A673 (cell line): ENCODE results near the gene SRPK3. TPM values are rescaled to one million over a fixed set of nuclear protein-coding genes. Genes with fewer than 3 reads are reported as not detected.

Experiments
- BruUV-seq: library from RNA; stranded (reverse); fragments of 400-500 nt; replicated peaks from 2 replicates; lab custom pipeline; 2021; lab: Mats Ljungman, UMichigan
- CTCF ChIA-PET: fragments of 300-600 bp; sonication (Branson Sonifier 250); formaldehyde crosslinking; loops from one replicate; lab custom pipeline; 2022; ENCODE audit warnings: antibody characterized with exemption; lab: Charles Lee
- POLR2A ChIA-PET: fragments of 300-600 bp; sonication (Branson Sonifier 250); formaldehyde crosslinking; loops from one replicate; lab custom pipeline; 2022; ENCODE audit warnings: antibody characterized with exemption; ENCODE audit not compliant: low non-redundant PET; lab: Charles Lee
- DNase-seq: peaks from one replicate; pipeline ENCODE4 v3.0.0-alpha.2; 2015; ENCODE audit warnings: low spot score
- H3K27ac ChIP-seq: fragments of 200-600 bp; sonication (generic); 2 replicates; pipeline ENCODE4 v1.5.1; 2016; ENCODE audit warnings: mixed run types, low read depth, mild to moderate bottlenecking, mixed read lengths, antibody characterized with exemption, low read length; ENCODE audit not compliant: poor library complexity, severe bottlenecking
- H3K27me3 ChIP-seq: fragments of 200-600 bp; sonication (generic); replicated peaks from 2 replicates; pipeline ENCODE4 v1.6.1; 2017; ENCODE audit warnings: mixed run types, low read depth, mild to moderate bottlenecking, mixed read lengths, antibody characterized with exemption, low read length; ENCODE audit not compliant: insufficient read depth, poor library complexity
- H3K36me3 ChIP-seq: fragments of 200-600 bp; sonication (generic); 2 replicates; pipeline ENCODE4 v1.6.1; 2016; ENCODE audit warnings: mixed run types, mild to moderate bottlenecking, mixed read lengths, antibody characterized with exemption, low read length; ENCODE audit not compliant: insufficient read depth, poor library complexity, severe bottlenecking
- H3K4me1 ChIP-seq: fragments of 200-600 bp; sonication (generic); 2 replicates; pipeline ENCODE4 v1.6.1; 2017; ENCODE audit warnings: mixed run types, mild to moderate bottlenecking, mixed read lengths, antibody characterized with exemption, low read length; ENCODE audit not compliant: insufficient read depth, poor library complexity, severe bottlenecking
- H3K4me3 ChIP-seq: fragments of 200-600 bp; sonication (generic); 2 replicates; pipeline ENCODE4 v1.5.1; 2016; ENCODE audit warnings: low read depth, mixed run types, mild to moderate bottlenecking, mixed read lengths, low read length; ENCODE audit not compliant: poor library complexity, severe bottlenecking
- H3K9me3 ChIP-seq: fragments of 200-600 bp; sonication (generic); 2 replicates; pipeline ENCODE4 v1.6.1; 2016; ENCODE audit warnings: mixed run types, low read depth, mild to moderate bottlenecking, mixed read lengths, antibody characterized with exemption, low read length; ENCODE audit not compliant: poor library complexity, severe bottlenecking
- EZH2 ChIP-seq: fragments of 200-600 bp; sonication (generic); IDR thresholded peaks from 2 replicates; pipeline ENCODE4 v1.6.1; 2017; ENCODE audit warnings: borderline replicate concordance, low read depth, mild to moderate bottlenecking, mixed read lengths, antibody characterized with exemption, low read length; ENCODE audit not compliant: poor library complexity, severe bottlenecking
- intact Hi-C: fragments of 100-400 bp; cut with micrococcal nuclease; formaldehyde crosslinking; loops from one replicate; pipeline ENCODE4 v1.10.0; 2022; ENCODE audit not compliant: unreplicated experiment
- total RNA-seq: library from RNA; stranded (reverse); gene quantifications from 2 replicates; pipeline ENCODE4 v1.2.3, GENCODE V29; 2021
- TF ChIP-seq, protein P1 (sequence below): fragments of 300-800, 200-600 bp; sonication (generic); conservative IDR thresholded peaks from 2 replicates; pipeline ENCODE4 v1.5.1; 2017; ENCODE audit warnings: low read depth, mild to moderate bottlenecking, antibody characterized with exemption, low read length, moderate library complexity, mixed read lengths

The SRPK3 gene
- total RNA-seq, 1 experiment from 2014 or later = not detected

DNA sequence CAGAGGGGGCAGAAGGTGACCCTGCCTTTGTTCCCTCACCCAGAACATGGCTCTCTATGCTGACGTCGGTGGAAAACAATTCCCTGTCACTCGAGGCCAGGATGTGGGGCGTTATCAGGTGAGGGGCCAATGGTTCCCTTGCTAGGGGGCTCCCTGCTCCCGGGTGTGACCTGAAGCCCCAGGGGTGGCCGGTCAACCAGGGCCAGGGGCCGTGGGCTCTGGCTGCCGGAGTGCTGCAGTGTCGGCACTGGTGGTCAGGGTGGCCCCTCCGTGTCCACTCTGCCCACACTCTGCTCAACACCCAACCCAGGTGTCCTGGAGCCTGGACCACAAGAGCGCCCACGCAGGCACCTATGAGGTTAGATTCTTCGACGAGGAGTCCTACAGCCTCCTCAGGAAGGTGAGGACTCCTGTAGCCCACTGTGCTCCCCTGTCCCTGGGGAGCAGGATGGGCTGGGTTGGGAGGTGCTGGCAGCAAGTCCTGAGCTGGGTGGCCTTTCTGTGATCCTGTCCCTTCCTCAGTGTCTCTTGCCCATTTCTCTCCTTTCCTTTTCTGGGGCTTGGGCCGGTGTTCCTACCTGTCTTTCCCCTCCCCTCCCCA, 16.7 kb downstream of the SRPK3 start:
- Histone ChIP-seq H3K27me3 (no peaks in the 10 kb centered on the region), H3K36me3 (peaks cover 12% of the 10 kb centered on the region), H3K27ac (no peak overlapping the region), H3K4me1 (no peaks in the 10 kb centered on the region), H3K9me3 (no peaks in the 10 kb centered on the region), H3K4me3 (no peak overlapping the region)
- POLR2A ChIA-PET = no interaction called here
- no TSS peak for BruUV-seq
- TF ChIP-seq, protein P1, sequence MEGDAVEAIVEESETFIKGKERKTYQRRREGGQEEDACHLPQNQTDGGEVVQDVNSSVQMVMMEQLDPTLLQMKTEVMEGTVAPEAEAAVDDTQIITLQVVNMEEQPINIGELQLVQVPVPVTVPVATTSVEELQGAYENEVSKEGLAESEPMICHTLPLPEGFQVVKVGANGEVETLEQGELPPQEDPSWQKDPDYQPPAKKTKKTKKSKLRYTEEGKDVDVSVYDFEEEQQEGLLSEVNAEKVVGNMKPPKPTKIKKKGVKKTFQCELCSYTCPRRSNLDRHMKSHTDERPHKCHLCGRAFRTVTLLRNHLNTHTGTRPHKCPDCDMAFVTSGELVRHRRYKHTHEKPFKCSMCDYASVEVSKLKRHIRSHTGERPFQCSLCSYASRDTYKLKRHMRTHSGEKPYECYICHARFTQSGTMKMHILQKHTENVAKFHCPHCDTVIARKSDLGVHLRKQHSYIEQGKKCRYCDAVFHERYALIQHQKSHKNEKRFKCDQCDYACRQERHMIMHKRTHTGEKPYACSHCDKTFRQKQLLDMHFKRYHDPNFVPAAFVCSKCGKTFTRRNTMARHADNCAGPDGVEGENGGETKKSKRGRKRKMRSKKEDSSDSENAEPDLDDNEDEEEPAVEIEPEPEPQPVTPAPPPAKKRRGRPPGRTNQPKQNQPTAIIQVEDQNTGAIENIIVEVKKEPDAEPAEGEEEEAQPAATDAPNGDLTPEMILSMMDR = no peak
- no peak for TF ChIP-seq EZH2
- intact Hi-C loops = no loop called here
- CTCF ChIA-PET = no interaction called here
- DNase-seq = no peak

GRCh38 chrX:153799326-153799725, 18.5 kb downstream of the SRPK3 start:
- CTCF ChIA-PET = no interaction called here
- POLR2A ChIA-PET = no interaction called here
- BruUV-seq = no TSS peak
- H3K4me1 ChIP-seq = no peaks in the 10 kb centered on the region
- no peaks in the 10 kb centered on the region for H3K9me3 ChIP-seq
- intact Hi-C loops = no loop called here
- DNase-seq = no peak
- H3K27ac ChIP-seq = no peak overlapping the region
- no peaks in the 10 kb centered on the region for H3K27me3 ChIP-seq
- no peak for TF ChIP-seq EZH2
- TF ChIP-seq, protein P1 = no peak
- H3K4me3 ChIP-seq = no peak overlapping the region
- H3K36me3 ChIP-seq = peaks cover 12% of the 10 kb centered on the region

- peaks cover 12% of the 10 kb centered on the region for H3K36me3 ChIP-seq
- CTCF ChIA-PET = no interaction called here
- TF ChIP-seq, protein P1 = no peak
- TF ChIP-seq EZH2 = no peak
- DNase-seq = no peak
- H3K4me1 ChIP-seq = no peaks in the 10 kb centered on the region
- no TSS peak for BruUV-seq
- no peak overlapping the region for H3K4me3 ChIP-seq
- no peaks in the 10 kb centered on the region for H3K27me3 ChIP-seq
- no peak overlapping the region for H3K27ac ChIP-seq
- POLR2A ChIA-PET = no interaction called here
- intact Hi-C loops = no loop called here
- no peaks in the 10 kb centered on the region for H3K9me3 ChIP-seq
Measured at GRCh38 chrX:153800177-153800722, 19.4 kb downstream of the SRPK3 start.
